Suprapubic skin (tissue), 4 donors: ENCODE measurements around the gene SLC22A23. TPM values are rescaled to one million over a fixed set of nuclear protein-coding genes. Genes with fewer than 3 reads are reported as not detected.

ENCODE experiments used
- DNase-seq, 2 donors: peaks; one replicate each; pipeline ENCODE4 v3.0.0-alpha.2; 2019; ENCODE audit warnings: low spot score in 2 of 2
- H3K27ac ChIP-seq: fragments of 200-600 bp; sonication (generic); one replicate; pipeline ENCODE4 v1.5.1; 2019
- H3K27me3 ChIP-seq: fragments of 200-600 bp; sonication (generic); one replicate; pipeline ENCODE4 v1.5.1; 2019
- H3K36me3 ChIP-seq: fragments of 200-600 bp; sonication (generic); one replicate; pipeline ENCODE4 v1.5.1; 2019
- H3K4me1 ChIP-seq: fragments of 200-600 bp; sonication (generic); one replicate; pipeline ENCODE4 v1.5.1; 2019
- H3K4me3 ChIP-seq: fragments of 200-600 bp; sonication (generic); one replicate; pipeline ENCODE4 v1.5.1; 2019; ENCODE audit warnings: mild to moderate bottlenecking
- H3K9me3 ChIP-seq: fragments of 200-600 bp; sonication (generic); one replicate; pipeline ENCODE4 v1.5.1; 2019
- EP300 ChIP-seq: sonication (generic); formaldehyde crosslinking; IDR thresholded peaks from one replicate; pipeline ENCODE4 v1.6.1; 2017; ENCODE audit warnings: antibody characterized with exemption
- POLR2A ChIP-seq, 2 donors: fragments of 450-650 bp; IDR thresholded peaks; one replicate each; pipeline ENCODE4 v1.6.1; 2017; ENCODE audit warnings: antibody characterized with exemption in 2 of 2, mild to moderate bottlenecking in 2 of 2, moderate library complexity in 2 of 2
- POLR2AphosphoS5 ChIP-seq, 3 donors: sonication (generic); formaldehyde crosslinking; IDR thresholded peaks; one replicate each; pipeline ENCODE4 v1.6.1; 2017; ENCODE audit warnings: antibody characterized with exemption in 3 of 3
- WGBS: methylation state at CpG from one replicate; pipeline ENCODE4 v1.1.5; 2018; 5-methylcytosine and 5-hydroxymethylcytosine counted together
- total RNA-seq, 4 donors: library from RNA; depleted of rRNA; stranded (reverse); fragments of >200 nt; gene quantifications; one replicate each; pipeline ENCODE4 v1.1.0, GENCODE V29; 2016
- TF ChIP-seq, protein P1 (sequence below), 2 donors: fragments of 200-600 bp in 1 of 2; fragments of 450-650 bp in 1 of 2; sonication (generic) in 1 of 2; IDR thresholded peaks; one replicate each; pipeline ENCODE4 v1.5.1; 2016 to 2019; ENCODE audit warnings: antibody characterized with exemption in 2 of 2, mild to moderate bottlenecking in 1 of 2, moderate library complexity in 1 of 2

SLC22A23 gene
- total RNA-seq, 4 donors from 2014 or later: 38.2 to 59.8 (median 48.1) TPM

GRCh38 chr6:3229566-3230178 is 227.2 kb downstream of the SLC22A23 start:
- TF ChIP-seq, protein P1, sequence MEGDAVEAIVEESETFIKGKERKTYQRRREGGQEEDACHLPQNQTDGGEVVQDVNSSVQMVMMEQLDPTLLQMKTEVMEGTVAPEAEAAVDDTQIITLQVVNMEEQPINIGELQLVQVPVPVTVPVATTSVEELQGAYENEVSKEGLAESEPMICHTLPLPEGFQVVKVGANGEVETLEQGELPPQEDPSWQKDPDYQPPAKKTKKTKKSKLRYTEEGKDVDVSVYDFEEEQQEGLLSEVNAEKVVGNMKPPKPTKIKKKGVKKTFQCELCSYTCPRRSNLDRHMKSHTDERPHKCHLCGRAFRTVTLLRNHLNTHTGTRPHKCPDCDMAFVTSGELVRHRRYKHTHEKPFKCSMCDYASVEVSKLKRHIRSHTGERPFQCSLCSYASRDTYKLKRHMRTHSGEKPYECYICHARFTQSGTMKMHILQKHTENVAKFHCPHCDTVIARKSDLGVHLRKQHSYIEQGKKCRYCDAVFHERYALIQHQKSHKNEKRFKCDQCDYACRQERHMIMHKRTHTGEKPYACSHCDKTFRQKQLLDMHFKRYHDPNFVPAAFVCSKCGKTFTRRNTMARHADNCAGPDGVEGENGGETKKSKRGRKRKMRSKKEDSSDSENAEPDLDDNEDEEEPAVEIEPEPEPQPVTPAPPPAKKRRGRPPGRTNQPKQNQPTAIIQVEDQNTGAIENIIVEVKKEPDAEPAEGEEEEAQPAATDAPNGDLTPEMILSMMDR (IDR thresholded peaks at IDR 0.05): no peak
- Histone ChIP-seq H3K4me3 (peak overlapping the region; percentile 48), H3K27ac (no peak overlapping the region), H3K27me3 (peaks cover 62% of the 10 kb centered on the region), H3K9me3 (no peaks in the 10 kb centered on the region), H3K36me3 (no peaks in the 10 kb centered on the region), H3K4me1 (peaks cover 57% of the 10 kb centered on the region)
- WGBS: 11% methylated on average over 15 of the region's 28 CpGs
- DNase-seq: no peak

GRCh38 chr6:3228771-3229565 is 227.9 kb downstream of the SLC22A23 start:
- Histone ChIP-seq H3K9me3 (no peaks in the 10 kb centered on the region), H3K27me3 (peaks cover 62% of the 10 kb centered on the region), H3K36me3 (no peaks in the 10 kb centered on the region), H3K27ac (no peak overlapping the region), H3K4me1 (peaks cover 57% of the 10 kb centered on the region), H3K4me3 (peak overlapping the region; percentile 48)
- no peak for DNase-seq
- TF ChIP-seq POLR2A (IDR thresholded peaks at IDR 0.05): no peak
- TF ChIP-seq, protein P1 (IDR thresholded peaks at IDR 0.05): no peak
- no peak for TF ChIP-seq POLR2AphosphoS5 (IDR thresholded peaks at IDR 0.05)
- no peak for TF ChIP-seq EP300
- WGBS: 12% methylated on average over 51 of the region's 62 CpGs

DNA sequence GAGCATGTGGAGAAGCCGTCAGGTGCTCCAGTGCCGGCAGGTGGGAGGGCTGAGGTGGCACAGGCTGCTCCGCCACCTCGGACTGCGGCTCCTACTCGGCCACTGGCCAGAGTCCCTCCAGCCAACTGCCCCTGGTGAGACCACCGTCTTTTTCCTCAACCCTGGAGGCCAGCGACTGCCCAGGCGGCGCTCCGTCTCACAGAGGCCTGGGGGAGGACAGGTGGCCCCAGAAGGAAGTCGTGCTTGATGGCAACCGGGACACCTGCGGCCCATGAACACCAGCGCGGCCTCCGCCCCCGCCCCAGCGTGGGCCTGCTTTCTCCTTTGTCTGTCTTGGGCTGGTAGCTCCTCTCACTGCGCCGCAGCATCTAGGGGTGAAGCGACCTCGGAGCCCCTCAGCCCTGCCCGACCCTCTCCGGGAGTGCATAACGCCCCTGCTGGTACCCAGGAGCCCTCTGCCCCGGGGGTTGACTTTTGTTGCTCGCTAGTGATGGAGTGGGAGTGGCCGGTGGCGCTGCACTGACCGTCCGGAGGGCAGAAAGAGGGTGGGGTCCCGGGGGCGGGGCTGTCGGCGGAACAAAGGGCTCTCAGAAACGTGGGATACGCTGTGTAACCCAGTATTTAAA is 228.7 kb downstream of the SLC22A23 start:
- TF ChIP-seq, protein P1 (IDR thresholded peaks at IDR 0.05): no peak
- TF ChIP-seq POLR2AphosphoS5 (IDR thresholded peaks at IDR 0.05) (no peak), POLR2A (IDR thresholded peaks at IDR 0.05) (no peak), EP300 (no peak)
- Histone ChIP-seq H3K36me3 (no peaks in the 10 kb centered on the region), H3K4me3 (peak overlapping the region; percentile 48), H3K27me3 (peaks cover 62% of the 10 kb centered on the region), H3K4me1 (peaks cover 57% of the 10 kb centered on the region), H3K9me3 (no peaks in the 10 kb centered on the region), H3K27ac (no peak overlapping the region)
- DNase-seq: no peak
- WGBS: 3% methylated on average over 20 of the region's 38 CpGs

DNA sequence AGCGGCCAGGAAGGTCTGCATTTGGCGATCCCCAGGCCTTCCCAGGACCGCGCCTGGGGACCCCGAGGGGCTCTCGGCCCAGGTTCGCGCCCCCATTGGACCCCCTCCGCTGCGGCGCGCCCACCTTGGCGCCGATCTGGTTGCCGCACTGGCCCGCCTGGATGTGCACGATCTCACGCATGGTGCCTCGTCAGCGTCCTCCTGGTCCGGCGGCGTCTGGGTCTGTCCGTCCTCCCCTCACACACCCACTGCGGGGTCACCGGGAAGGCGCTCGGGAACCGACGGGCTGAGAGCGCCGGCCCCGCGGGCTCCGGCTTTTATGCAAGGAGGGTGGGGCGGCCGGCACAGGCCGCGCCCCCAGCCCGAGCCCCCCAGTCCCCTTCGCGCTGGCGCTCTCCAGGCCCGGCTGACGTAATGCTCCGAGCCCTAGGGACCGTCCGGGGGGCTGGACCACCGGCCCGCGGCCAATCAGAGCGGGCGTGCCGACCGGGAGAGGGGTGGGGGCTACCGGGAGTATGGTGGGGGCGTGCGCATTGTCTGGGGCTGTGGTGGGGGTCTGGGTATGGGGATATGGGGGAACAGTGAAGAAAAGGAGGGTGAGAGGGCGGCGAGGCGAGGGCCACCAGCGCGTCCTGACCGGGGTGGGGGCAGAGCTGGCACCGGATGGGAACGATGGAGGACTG is 229.3 kb downstream of the SLC22A23 start, which contains the start of gene TUBB2B:
TUBB2B (minus strand) TSS at position 291 of the 683 bp plus-strand sequence; CDS start at position 181, 110 bp downstream.
- Histone ChIP-seq H3K4me3 (peak within 1 kb of the TSS; percentile 48), H3K36me3 (no peaks in the 10 kb centered on the region), H3K9me3 (no peaks in the 10 kb centered on the region), H3K4me1 (peaks cover 57% of the 10 kb centered on the region), H3K27me3 (peaks cover 60% of the 10 kb centered on the region), H3K27ac (no peak within 1 kb of the TSS)
- WGBS: 1% methylated on average over 42 of the region's 66 CpGs
- DNase-seq: no peak
- no peak for TF ChIP-seq POLR2A (IDR thresholded peaks at IDR 0.05)
- TF ChIP-seq, protein P1 (IDR thresholded peaks at IDR 0.05): no peak
- TF ChIP-seq EP300: no peak
- TF ChIP-seq POLR2AphosphoS5 (IDR thresholded peaks at IDR 0.05): no peak
